Stimulated activated naive CD8-positive, alpha-beta T cell treated with anti-CD3 and anti-CD28 coated beads, Interleukin-15, Interleukin-2, amounts not matched to agents 100 ng/mL and 50 ng/mL, for 24 hours (primary cell): Measurements from ENCODE around the gene PLEK2.

Experiments used
- H3K27ac Mint-ChIP-seq: one replicate; pipeline ENCODE4 v1.8.0; 2021; ENCODE audit warnings: mild to moderate bottlenecking, mixed read lengths
- H3K27me3 Mint-ChIP-seq: one replicate; pipeline ENCODE4 v1.8.0; 2021; ENCODE audit warnings: mixed read lengths
- H3K36me3 Mint-ChIP-seq: one replicate; pipeline ENCODE4 v1.8.0; 2021; ENCODE audit warnings: low read depth, mixed read lengths
- H3K4me1 Mint-ChIP-seq: one replicate; pipeline ENCODE4 v1.8.0; 2021; ENCODE audit warnings: low read depth, mixed read lengths
- H3K4me3 Mint-ChIP-seq: one replicate; pipeline ENCODE4 v1.8.0; 2021; ENCODE audit warnings: mild to moderate bottlenecking, mixed read lengths
- H3K9me3 Mint-ChIP-seq: one replicate; pipeline ENCODE4 v1.8.0; 2021; ENCODE audit warnings: mixed read lengths

PLEK2 gene

DNA sequence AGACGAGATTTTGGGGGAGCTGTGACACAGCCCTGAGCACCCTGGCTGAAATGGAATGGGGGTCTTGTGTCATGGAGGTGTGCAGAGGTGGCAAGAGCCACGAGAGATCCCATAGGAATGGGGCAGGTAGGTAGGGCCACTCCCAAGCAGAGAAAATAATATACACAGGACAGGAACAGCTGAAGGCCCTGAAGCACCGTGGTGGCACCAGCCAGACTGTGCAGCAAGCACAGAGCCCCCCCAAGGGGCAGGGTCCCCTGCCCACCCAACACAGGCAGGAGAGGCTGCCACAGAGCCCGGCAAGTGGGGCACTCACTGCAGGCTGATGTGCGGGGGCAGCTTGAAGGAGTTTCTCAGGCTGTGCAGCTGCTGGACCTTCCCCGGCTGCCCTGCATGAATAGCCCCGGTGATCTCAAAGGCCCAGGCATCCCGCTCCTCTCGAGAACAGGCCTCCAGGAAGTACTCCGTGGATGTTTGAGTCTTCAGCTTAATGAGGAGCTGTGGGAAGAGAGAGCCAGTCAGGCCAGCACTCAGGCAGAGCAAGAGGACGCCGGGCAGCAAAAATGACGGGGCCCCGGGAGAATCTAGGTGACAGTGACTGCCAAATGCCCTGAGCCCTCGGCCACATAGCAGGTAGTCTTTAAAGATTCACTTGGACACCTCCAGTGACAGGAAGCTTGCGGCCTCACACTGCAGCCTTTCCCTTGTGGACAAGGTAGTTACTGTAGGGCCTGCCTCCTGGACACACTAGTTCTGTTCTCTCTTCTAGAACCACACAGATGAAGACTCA is 16.7 kb downstream of the PLEK2 start:
- Mint-ChIP-seq H3K27me3 (no peaks in the 10 kb centered on the region), H3K4me3 (no peak overlapping the region), H3K4me1 (no peaks in the 10 kb centered on the region), H3K9me3 (no peaks in the 10 kb centered on the region), H3K27ac (no peak overlapping the region), H3K36me3 (no peaks in the 10 kb centered on the region)

DNA sequence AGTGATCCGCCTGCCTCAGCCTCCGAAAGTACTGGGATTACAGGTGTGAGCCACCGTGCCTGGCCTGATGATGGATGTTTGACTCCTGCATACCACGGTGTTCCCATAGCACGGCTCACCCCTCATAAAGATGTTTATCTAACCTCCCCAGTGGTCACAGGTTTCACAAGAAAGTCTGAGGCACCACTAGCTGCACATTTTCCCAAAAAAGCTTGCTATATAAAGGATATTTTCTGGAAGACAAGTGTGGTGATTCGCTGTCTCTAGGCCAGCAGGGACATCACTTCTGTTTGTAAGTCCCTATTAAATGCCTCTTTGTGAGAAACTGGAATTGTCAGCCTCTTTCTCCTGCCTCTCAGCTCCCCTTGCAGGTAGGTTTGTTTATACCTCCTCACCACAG is 18.3 kb downstream of the PLEK2 start:
- Mint-ChIP-seq H3K27ac (no peak overlapping the region), H3K4me3 (no peak overlapping the region), H3K27me3 (no peaks in the 10 kb centered on the region), H3K36me3 (no peaks in the 10 kb centered on the region), H3K4me1 (no peaks in the 10 kb centered on the region), H3K9me3 (no peaks in the 10 kb centered on the region)

DNA sequence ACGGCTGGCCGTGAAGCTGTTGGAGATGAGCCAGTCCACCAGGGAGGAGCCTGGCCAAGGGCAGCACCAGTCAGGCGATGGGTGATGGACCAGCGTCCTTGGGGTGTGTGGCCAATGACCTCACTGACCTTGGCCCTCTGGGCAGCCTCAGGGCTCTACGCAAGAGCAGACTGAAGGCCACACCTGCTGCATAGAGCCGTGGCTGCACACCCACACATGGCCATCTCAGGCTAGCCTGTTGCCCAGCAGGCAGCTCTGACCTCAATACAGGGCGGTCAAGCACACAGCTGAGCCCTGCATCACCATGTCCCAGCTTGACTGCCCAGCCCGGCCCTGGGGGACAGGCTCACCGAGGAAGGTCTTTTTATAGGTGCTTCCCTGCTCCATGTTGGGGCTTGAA is 19.2 kb downstream of the PLEK2 start:
- no peaks in the 10 kb centered on the region for H3K27me3 Mint-ChIP-seq

DNA sequence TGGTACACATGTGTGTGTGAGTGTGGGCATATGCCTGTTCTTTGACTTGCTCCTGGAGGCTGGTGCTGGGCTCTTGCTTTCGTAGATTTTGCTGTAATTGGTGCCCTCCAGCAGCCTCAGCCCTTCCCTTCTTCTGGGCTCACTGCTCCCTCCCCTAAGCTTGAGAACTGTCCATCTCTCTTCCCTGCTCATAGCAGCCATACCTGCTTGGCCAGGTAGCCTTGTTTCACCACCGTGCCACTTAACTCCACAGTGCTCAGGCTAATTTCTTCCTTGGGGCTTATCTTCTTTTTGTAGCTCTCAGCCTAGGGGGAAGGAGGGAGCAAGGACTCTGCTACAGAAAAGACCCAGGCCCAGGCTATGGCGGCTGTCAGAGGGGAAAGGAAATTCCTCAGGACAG is 19.8 kb downstream of the PLEK2 start:
- H3K9me3 Mint-ChIP-seq, result no peaks in the 10 kb centered on the region
- no peaks in the 10 kb centered on the region for H3K4me1 Mint-ChIP-seq
- no peak overlapping the region for H3K27ac Mint-ChIP-seq
- no peaks in the 10 kb centered on the region for H3K27me3 Mint-ChIP-seq
- H3K36me3 Mint-ChIP-seq, result peaks cover 6% of the 10 kb centered on the region
- H3K4me3 Mint-ChIP-seq, result no peak overlapping the region

More for the DNA sequence above, 19.2 kb downstream of the PLEK2 start:
- Mint-ChIP-seq H3K4me3 (no peak overlapping the region), H3K4me1 (no peaks in the 10 kb centered on the region), H3K9me3 (no peaks in the 10 kb centered on the region), H3K36me3 (no peaks in the 10 kb centered on the region), H3K27ac (no peak overlapping the region)

DNA sequence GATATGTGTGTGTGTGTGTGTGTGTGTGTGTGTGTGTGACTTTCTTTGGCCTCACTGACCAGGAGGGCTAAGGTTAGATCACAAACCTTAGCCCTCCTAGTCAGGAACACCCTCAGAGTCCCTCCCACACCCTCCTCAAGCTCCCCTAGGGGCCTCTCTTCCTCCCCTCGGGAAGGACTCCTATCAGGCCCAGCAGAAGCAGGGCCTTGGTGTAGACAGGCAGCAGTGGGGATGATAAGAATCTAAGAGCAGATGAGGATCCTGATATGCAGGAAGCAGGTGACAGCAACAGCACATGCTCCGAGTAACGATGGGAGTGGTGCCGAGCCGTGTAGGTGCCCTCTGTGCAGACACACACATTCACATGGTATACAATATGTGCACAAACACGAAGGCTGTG is 20.7 kb downstream of the PLEK2 start:
- Mint-ChIP-seq H3K9me3 (no peaks in the 10 kb centered on the region), H3K4me3 (no peak overlapping the region), H3K4me1 (no peaks in the 10 kb centered on the region), H3K36me3 (peaks cover 15% of the 10 kb centered on the region), H3K27me3 (no peaks in the 10 kb centered on the region), H3K27ac (no peak overlapping the region)

DNA sequence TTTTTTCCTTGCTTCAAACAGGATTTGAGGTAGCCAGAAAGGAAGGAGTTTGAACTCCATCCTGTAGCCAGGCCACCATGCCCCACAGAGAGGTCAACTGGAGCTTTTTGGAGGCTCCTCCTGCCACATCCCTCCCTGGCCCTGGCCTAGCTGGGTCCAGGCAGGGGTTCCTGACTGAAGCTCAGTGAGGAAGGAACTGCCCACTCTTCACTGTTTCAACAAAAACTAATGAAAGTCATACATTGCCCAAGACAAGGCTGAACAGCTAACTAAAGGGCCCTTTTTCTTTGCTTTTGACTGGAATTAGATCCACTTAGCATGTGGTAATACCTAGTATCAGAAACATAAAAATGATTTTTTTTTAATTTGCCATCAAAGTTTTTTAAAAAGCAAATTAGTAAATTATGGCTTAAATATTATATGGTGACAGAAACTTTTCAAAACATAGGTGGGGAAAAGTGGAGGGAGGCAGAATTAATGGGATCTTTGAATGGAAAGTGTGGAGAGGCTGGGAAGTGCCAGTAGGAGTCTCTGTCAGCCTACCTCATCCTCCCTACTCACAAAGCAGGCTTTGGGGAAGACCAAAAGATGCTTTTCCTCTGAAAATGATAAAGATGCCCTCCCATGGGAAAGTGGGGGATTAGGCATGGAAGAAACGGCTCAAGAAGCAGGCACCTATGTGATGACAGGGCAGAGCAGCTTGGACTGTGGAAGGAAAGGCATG is 22.0 kb downstream of the PLEK2 start:
- H3K36me3 Mint-ChIP-seq, result peaks cover 28% of the 10 kb centered on the region

DNA sequence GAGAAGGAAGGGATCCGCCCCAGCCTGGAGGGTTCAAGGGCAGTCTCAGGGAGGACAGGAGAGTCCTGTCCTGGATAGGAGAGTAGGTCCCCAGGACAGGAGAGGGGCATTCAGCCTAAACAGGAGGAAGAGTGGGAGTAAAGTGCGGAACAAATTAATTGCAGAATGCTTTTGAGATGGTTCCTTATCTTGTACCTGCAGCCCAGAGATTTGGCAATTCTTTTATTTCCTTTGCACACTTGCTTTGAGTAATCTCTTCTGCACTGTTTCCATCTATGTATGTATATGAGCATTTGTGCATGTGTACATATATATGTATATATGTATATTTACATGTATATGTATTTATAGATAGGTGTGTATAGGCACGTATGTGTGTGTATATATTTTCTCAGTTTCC is 22.7 kb downstream of the PLEK2 start:
- Mint-ChIP-seq H3K27me3 (no peaks in the 10 kb centered on the region), H3K4me3 (no peak overlapping the region), H3K27ac (no peak overlapping the region)

More for the DNA sequence above, 22.0 kb downstream of the PLEK2 start:
- Mint-ChIP-seq H3K27me3 (no peaks in the 10 kb centered on the region), H3K9me3 (no peaks in the 10 kb centered on the region), H3K27ac (no peak overlapping the region), H3K4me1 (no peaks in the 10 kb centered on the region), H3K4me3 (no peak overlapping the region)

DNA sequence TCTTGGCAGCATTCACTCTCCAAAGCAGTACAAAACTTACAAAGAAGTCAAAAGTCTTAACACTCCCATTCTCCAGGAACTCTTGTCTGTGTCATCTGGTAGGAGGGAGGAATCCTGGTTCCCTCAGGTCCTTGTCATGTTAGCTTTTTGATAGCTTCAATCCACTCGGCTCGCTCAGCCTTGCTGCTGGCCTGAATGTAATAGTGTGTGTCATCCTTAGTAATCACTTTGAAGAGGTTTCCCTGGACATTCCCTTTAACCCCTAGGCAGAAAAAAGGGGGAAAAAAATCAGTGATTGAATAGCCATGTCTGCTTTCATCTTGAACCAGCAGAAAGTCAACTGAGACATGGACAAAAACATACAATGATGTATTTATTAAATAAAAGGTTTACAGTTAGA is 24.8 kb downstream of the PLEK2 start:
- no peak overlapping the region for H3K27ac Mint-ChIP-seq
- peaks cover 54% of the 10 kb centered on the region for H3K36me3 Mint-ChIP-seq
- no peaks in the 10 kb centered on the region for H3K9me3 Mint-ChIP-seq
- H3K27me3 Mint-ChIP-seq, result no peaks in the 10 kb centered on the region
- no peak overlapping the region for H3K4me3 Mint-ChIP-seq
- H3K4me1 Mint-ChIP-seq, result no peaks in the 10 kb centered on the region

More for the DNA sequence above, 22.7 kb downstream of the PLEK2 start:
- no peaks in the 10 kb centered on the region for H3K9me3 Mint-ChIP-seq
- H3K36me3 Mint-ChIP-seq, result peaks cover 34% of the 10 kb centered on the region
- H3K4me1 Mint-ChIP-seq, result no peaks in the 10 kb centered on the region

DNA sequence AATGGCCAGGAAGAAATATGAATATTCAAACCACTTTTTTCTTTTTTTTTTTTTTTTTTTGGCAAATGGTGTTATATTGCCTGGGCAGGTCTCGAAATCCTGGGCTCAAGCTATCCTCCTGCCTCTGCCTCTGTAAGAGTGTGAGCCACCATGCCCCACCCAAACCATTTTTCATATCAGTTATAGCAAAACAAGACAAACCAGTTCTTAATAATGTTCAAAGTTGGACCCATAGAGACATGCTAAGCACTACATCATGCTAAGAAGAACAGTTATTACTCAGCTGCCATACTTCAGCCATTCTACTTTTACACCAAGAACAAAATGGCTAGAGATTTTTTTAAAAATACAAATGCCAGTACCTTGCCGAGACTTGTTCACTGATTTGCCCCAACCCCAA is 26.3 kb downstream of the PLEK2 start:
- no peak overlapping the region for H3K4me3 Mint-ChIP-seq
- no peak overlapping the region for H3K27ac Mint-ChIP-seq
- H3K9me3 Mint-ChIP-seq, result no peaks in the 10 kb centered on the region
- peaks cover 3% of the 10 kb centered on the region for H3K4me1 Mint-ChIP-seq
- H3K36me3 Mint-ChIP-seq, result peaks cover 70% of the 10 kb centered on the region
- H3K27me3 Mint-ChIP-seq, result no peaks in the 10 kb centered on the region

DNA sequence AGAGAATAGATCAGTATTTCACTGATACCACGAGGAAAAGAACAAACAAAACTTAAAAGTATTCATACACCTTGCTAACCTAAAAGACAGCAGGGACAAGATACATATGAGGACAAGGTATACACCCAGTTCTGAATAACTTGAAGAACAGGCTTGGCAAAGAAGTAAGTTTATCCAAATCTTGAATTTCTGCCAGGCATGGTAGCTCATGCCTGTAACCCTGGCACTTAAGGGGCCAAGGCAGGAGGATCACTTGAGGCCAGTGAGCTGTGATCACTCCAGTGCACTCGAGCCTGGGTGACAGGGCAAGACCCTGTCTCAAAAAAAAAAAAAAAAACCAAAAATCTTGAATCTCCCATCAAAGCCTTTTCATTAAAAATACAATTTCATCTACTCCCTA is 26.8 kb downstream of the PLEK2 start:
- no peak overlapping the region for H3K4me3 Mint-ChIP-seq
- no peaks in the 10 kb centered on the region for H3K9me3 Mint-ChIP-seq
- peaks cover 3% of the 10 kb centered on the region for H3K4me1 Mint-ChIP-seq
- H3K27me3 Mint-ChIP-seq, result no peaks in the 10 kb centered on the region
- H3K36me3 Mint-ChIP-seq, result peaks cover 75% of the 10 kb centered on the region
- H3K27ac Mint-ChIP-seq, result no peak overlapping the region

DNA sequence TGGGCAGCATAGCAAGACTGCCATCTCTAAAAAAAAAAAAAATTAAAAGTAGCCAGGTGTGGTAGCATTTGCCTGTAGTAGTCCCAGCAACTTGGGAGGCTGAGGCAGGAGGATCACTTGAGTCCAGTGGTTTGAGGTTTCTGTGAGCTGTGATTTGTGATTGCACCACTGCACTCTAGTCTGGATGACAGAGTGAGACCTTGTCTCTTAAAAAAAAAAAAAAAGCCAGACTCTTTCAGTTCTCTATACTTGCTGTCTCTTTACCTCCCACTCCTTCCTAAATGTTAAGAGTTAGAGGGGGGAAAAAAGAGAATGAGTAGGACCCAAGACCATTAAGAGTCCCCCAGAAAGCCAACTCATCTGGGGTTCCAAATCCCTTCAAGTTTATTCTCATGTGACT is 34.0 kb downstream of the PLEK2 start:
- H3K27ac Mint-ChIP-seq, result no peak overlapping the region
- H3K9me3 Mint-ChIP-seq, result no peaks in the 10 kb centered on the region
- no peak overlapping the region for H3K4me3 Mint-ChIP-seq
- peaks cover 93% of the 10 kb centered on the region for H3K36me3 Mint-ChIP-seq
- no peaks in the 10 kb centered on the region for H3K27me3 Mint-ChIP-seq
- H3K4me1 Mint-ChIP-seq, result peaks cover 23% of the 10 kb centered on the region

DNA sequence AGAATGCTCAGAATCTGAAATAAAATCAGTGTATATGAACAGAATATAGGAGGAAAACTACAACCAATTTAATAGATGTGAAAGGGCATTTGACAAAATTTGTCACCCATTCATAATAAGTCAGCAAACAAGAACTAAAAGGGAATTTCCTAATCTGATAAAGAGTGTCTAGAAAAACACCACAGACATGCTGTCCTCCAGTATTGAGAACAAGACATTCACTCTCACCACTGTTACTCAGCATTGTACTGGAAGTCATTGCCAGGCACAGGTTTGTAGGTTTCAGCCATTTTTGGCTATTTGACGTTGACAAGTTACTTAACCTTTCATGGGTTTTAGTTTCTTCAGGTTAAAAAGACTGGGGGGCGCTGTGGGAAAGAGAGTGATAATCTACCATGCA is 38.6 kb downstream of the PLEK2 start:
- Mint-ChIP-seq H3K36me3 (peaks cover 83% of the 10 kb centered on the region), H3K9me3 (no peaks in the 10 kb centered on the region), H3K27ac (peak overlapping the region; percentile 73), H3K4me1 (peaks cover 49% of the 10 kb centered on the region), H3K4me3 (no peak overlapping the region), H3K27me3 (no peaks in the 10 kb centered on the region)

DNA sequence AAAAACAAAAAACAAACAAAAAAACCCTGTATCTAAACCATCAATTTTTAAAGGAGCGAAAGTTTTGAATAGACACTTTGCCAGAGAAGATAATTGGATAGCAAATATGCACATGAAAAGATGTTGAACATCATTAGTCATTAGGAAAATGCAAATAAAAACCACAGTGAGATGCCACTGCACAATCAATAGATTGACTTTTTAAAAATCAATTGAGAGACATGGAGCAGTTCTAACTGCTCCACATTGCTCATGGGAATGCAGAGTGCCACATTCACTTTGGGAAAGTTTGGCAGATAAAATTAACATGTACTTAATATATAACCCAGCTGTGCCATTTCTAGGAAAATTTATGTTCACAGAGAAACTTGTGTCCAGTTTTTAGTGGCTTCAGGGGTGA is 39.1 kb downstream of the PLEK2 start:
- Mint-ChIP-seq H3K27me3 (no peaks in the 10 kb centered on the region), H3K27ac (peak overlapping the region; percentile 73), H3K36me3 (peaks cover 84% of the 10 kb centered on the region), H3K9me3 (no peaks in the 10 kb centered on the region), H3K4me3 (peak overlapping the region; percentile 25), H3K4me1 (peaks cover 53% of the 10 kb centered on the region)

DNA sequence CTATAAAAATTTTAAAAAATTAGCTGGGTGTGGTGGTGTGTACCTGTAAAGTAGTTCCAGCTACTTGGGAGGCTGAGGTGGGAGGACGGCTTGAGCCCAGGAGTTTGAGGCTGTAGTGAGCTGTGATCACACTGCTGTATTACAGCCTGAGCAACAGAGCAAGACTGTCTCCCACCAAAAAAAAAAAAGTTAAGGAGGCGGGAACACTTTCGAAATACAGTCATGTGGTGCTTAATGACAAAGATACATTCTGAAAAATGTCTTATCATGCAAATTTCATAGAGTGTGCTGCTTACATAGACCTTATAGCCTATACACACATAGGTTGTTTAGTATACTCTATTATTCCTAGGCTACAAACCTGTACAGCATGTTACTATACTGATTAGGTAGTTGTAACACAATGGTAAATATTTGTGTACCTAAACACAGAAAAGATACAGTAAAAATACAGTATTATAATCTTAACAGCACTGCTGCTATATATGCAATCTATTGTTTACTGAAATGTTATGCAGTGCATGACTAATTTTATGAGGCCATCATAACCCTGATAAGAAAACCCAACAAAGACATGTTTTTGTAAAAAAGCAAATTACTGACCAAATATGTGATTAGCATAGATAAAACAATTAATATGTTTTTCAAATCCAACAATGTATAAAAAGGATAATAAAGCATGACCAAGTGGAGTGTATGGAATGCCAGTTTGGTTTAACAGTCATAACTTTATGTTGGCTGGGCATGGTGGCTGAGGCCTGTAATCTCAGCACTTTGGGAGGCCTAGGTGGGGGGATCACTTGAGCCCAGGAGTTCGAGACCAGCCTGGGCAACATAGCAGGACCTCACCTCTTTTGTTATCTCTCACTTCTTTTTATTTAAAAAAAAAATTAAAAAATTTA is 40.5 kb downstream of the PLEK2 start:
- Mint-ChIP-seq H3K4me3 (no peak overlapping the region), H3K27ac (no peak overlapping the region), H3K27me3 (no peaks in the 10 kb centered on the region), H3K9me3 (no peaks in the 10 kb centered on the region), H3K4me1 (peaks cover 54% of the 10 kb centered on the region), H3K36me3 (peaks cover 83% of the 10 kb centered on the region)

DNA sequence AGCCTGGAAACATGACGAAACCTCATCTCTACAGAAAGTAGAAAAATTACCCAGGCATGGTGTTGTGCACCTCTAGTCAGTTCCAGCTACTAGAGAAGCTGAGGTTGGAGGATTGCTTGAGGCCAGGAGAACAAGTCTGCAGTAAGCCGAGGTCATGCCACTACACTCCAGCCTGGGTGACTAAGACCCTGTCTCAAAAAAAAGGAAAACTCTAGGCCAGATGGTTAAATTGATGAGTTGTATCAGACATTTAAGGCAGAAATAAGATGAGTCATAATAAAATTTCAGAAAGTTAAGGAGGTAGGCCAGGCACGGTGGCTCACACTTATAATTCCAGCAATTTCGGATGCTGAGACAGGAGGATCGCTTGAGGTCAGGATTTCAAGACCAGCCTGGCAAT is 41.1 kb downstream of the PLEK2 start:
- Mint-ChIP-seq H3K9me3 (no peaks in the 10 kb centered on the region), H3K36me3 (peaks cover 83% of the 10 kb centered on the region), H3K4me1 (peaks cover 61% of the 10 kb centered on the region), H3K4me3 (no peak overlapping the region), H3K27me3 (no peaks in the 10 kb centered on the region), H3K27ac (no peak overlapping the region)
